ENCODE measurements around the gene CDKL1.
"Not testable (repeated sequence)": the region's sequence is repeated elsewhere in the genome, so short reads cannot be mapped to it uniquely, and the experiment has no call there.

The CDKL1 gene

DNA sequence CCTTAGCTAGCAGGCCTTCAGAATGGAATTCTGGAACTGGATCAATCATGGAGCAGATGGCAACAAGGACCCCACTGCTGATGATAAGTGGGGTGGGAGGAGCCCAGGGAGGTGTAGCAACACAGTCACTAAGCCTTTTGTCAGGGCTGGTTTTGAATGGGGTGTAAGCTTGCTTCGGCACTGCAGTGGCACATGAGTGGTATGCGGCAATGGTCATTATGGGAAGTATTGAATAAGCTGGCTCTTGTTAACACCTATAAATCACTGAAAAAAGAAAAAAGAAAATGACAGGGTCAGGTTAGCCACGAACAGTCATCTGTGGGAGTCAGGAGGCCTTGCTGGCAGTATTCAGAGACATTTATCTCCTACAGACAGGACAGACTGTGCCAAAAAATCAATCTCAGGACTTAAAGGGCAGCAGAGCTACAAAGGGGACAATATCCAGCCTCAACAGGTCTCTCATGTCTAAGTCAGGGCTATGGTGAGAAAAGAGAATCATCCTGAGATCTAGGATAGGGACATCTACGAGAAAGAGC is 19.1 kb downstream of the CDKL1 start:
- Mint-ChIP-seq H3K27me3 (no peaks in the 10 kb centered on the region), H3K4me3 (no peak overlapping the region), H3K4me1 (peaks cover 0 to 2% of the 10 kb centered on the region in 2 donors), H3K36me3 (peaks cover 0 to 3% of the 10 kb centered on the region in 2 donors), H3K27ac (no peak overlapping the region), H3K9me3 (no peaks in the 10 kb centered on the region)
- DNase-seq: no peak
- no peak for ATAC-seq (replicated peaks)

GRCh38 chr14:50375760-50376159 is 20.9 kb downstream of the CDKL1 start:
- Mint-ChIP-seq H3K27me3 (no peaks in the 10 kb centered on the region), H3K36me3 (no peaks in the 10 kb centered on the region), H3K4me1 (peaks cover 0 to 2% of the 10 kb centered on the region in 2 donors), H3K27ac (no peak overlapping the region), H3K4me3 (no peak overlapping the region), H3K9me3 (no peaks in the 10 kb centered on the region)
- ATAC-seq (replicated peaks) (no peak), DNase-seq (no peak)

- no peak for ATAC-seq (replicated peaks)
- H3K9me3 Mint-ChIP-seq: peaks cover 0 to 2% of the 10 kb centered on the region in 2 donors
- H3K27ac Mint-ChIP-seq: no peak overlapping the region
- H3K4me1 Mint-ChIP-seq: peaks cover 0 to 2% of the 10 kb centered on the region in 2 donors
- peaks cover 0 to 3% of the 10 kb centered on the region in 2 donors for H3K36me3 Mint-ChIP-seq
- no peaks in the 10 kb centered on the region for H3K27me3 Mint-ChIP-seq
- DNase-seq: no peak
- no peak overlapping the region for H3K4me3 Mint-ChIP-seq
Measured at GRCh38 chr14:50373959-50374358, 22.7 kb downstream of the CDKL1 start.

DNA sequence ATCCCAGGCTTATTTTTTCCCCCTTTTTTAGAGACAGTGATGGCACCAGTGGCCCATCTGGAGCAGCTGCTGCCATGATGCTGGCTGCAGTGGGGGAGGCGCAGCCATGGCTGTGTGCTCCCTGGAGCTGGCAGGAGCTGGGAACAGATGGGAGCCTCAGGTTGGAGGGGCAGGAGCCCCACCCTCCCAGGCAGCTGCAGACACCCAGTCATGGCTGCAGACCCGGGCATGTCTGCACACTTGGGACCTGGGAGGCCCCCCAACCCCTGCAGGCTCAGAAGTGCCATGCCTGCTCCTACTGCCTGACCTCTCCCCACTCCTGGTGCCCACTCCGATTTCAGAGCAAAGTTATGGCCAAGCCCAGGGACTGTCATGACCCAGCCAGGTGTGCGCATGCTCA is 25.1 kb downstream of the CDKL1 start:
- Mint-ChIP-seq H3K36me3 (peaks cover 0 to 5% of the 10 kb centered on the region in 2 donors), H3K4me1 (peaks cover 6 to 7% of the 10 kb centered on the region in 2 donors), H3K4me3 (no peak overlapping the region), H3K27me3 (no peaks in the 10 kb centered on the region), H3K9me3 (peaks cover 0 to 2% of the 10 kb centered on the region in 2 donors), H3K27ac (no peak overlapping the region)
- ATAC-seq (replicated peaks) (no peak), DNase-seq (no peak)

GRCh38 chr14:50366589-50366988 is 30.1 kb downstream of the CDKL1 start:
- DNase-seq: no peak
- peaks cover 4 to 14% of the 10 kb centered on the region in 2 donors for H3K36me3 Mint-ChIP-seq
- H3K27ac Mint-ChIP-seq: no peak overlapping the region
- H3K4me3 Mint-ChIP-seq: no peak overlapping the region
- no peak for ATAC-seq (replicated peaks)
- H3K27me3 Mint-ChIP-seq: no peaks in the 10 kb centered on the region
- peaks cover 0 to 6% of the 10 kb centered on the region in 2 donors for H3K9me3 Mint-ChIP-seq
- H3K4me1 Mint-ChIP-seq: peaks cover 22 to 30% of the 10 kb centered on the region in 2 donors

DNA sequence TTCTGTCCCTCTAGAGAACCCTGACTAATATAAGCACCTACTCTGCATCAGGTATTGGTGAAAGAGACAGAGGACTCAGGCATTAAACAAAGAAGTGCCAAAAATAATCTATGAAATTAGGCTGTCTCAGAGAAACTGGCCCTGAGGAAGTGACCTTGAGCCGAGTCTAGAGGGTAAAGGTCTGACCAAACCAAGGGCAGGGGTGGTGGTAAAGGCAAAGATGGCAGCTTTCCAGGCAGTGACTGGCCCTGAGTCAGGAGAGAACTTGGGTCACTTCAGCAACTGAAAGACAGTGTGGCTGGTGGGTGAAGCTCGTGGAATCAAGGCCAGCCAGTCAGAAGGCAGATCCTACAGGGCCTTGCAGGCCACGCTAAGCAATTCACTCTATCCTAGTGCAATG is 30.6 kb downstream of the CDKL1 start:
- Mint-ChIP-seq H3K4me1 (peaks cover 22 to 30% of the 10 kb centered on the region in 2 donors), H3K27ac (no peak overlapping the region), H3K36me3 (peaks cover 4 to 14% of the 10 kb centered on the region in 2 donors), H3K27me3 (no peaks in the 10 kb centered on the region), H3K4me3 (no peak overlapping the region), H3K9me3 (peaks cover 0 to 6% of the 10 kb centered on the region in 2 donors)
- DNase-seq: no peak
- no peak for ATAC-seq (replicated peaks)

GRCh38 chr14:50365572-50365971 is 31.1 kb downstream of the CDKL1 start:
- not testable (repeated sequence) for H3K4me3 Mint-ChIP-seq; H3K27ac Mint-ChIP-seq; ATAC-seq (replicated peaks); H3K27me3 Mint-ChIP-seq; H3K9me3 Mint-ChIP-seq; DNase-seq
- H3K36me3 Mint-ChIP-seq: peaks cover 4 to 14% of the 10 kb centered on the region in 2 donors
- peaks cover 22 to 30% of the 10 kb centered on the region in 2 donors for H3K4me1 Mint-ChIP-seq

DNA sequence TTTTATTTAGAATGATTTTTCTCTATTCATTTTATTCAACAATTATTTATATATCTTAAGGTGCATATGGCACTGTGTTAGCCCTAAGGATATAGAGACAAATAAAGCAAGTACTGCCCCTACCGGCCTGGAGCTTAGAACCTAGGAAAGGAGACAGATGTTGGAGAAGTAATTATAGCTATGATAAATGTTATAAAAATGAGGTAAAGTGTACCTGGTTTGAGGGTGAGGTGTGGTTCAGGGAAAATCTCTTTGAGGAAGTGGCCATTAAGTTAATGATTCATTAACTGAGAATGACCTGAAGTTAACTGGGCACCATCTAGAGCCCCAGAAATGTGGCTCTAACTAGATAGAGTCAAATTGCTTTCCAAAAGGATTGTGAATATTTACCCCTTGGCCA is 31.9 kb downstream of the CDKL1 start:
- no peak for ATAC-seq (replicated peaks)
- Mint-ChIP-seq H3K36me3 (peaks cover 4 to 11% of the 10 kb centered on the region in 2 donors), H3K9me3 (peaks cover 0 to 4% of the 10 kb centered on the region in 2 donors), H3K4me3 (no peak overlapping the region), H3K27me3 (no peaks in the 10 kb centered on the region), H3K4me1 (peaks cover 23 to 30% of the 10 kb centered on the region in 2 donors), H3K27ac (no peak overlapping the region)
- DNase-seq: no peak

DNA sequence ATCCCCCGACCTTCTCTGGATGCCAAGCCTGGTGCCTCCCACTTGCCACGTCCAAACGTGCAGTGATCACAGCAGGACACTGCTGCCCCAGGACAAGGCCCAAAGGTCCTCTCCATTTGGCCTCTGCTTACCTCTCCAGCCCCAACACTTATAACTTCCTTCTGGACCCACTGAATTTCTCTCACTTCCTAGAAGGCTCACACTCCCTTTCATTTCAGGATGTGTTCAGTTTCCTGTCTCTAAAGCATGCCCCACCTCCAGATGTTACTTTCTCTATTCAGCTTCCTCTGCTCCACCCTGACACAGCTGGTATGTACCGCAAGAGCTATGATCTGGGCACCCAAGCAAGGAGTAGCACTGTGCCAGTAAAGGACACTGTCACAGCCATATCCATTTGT is 33.0 kb downstream of the CDKL1 start:
- DNase-seq (peak; percentile 64), ATAC-seq (replicated peaks) (peak; percentile 99)
- H3K27me3 Mint-ChIP-seq: no peaks in the 10 kb centered on the region
- peak overlapping the region; percentile 85 for H3K27ac Mint-ChIP-seq
- H3K36me3 Mint-ChIP-seq: peaks cover 8 to 11% of the 10 kb centered on the region in 2 donors
- H3K4me1 Mint-ChIP-seq: peaks cover 23 to 30% of the 10 kb centered on the region in 2 donors
- peak overlapping the region; percentile 85 to 87 for H3K4me3 Mint-ChIP-seq
- H3K9me3 Mint-ChIP-seq: peaks cover 0 to 4% of the 10 kb centered on the region in 2 donors

- Mint-ChIP-seq H3K27ac (peak overlapping the region; percentile 85), H3K27me3 (no peaks in the 10 kb centered on the region), H3K36me3 (peaks cover 13 to 15% of the 10 kb centered on the region in 2 donors), H3K4me1 (peaks cover 23 to 30% of the 10 kb centered on the region in 2 donors), H3K4me3 (peak overlapping the region; percentile 85 to 87), H3K9me3 (peaks cover 0 to 4% of the 10 kb centered on the region in 2 donors)
- ATAC-seq (replicated peaks) (peak; percentile 22 to 34), DNase-seq (peak; percentile 46)
Measured at GRCh38 chr14:50362764-50363713, 33.6 kb downstream of the CDKL1 start.

DNA sequence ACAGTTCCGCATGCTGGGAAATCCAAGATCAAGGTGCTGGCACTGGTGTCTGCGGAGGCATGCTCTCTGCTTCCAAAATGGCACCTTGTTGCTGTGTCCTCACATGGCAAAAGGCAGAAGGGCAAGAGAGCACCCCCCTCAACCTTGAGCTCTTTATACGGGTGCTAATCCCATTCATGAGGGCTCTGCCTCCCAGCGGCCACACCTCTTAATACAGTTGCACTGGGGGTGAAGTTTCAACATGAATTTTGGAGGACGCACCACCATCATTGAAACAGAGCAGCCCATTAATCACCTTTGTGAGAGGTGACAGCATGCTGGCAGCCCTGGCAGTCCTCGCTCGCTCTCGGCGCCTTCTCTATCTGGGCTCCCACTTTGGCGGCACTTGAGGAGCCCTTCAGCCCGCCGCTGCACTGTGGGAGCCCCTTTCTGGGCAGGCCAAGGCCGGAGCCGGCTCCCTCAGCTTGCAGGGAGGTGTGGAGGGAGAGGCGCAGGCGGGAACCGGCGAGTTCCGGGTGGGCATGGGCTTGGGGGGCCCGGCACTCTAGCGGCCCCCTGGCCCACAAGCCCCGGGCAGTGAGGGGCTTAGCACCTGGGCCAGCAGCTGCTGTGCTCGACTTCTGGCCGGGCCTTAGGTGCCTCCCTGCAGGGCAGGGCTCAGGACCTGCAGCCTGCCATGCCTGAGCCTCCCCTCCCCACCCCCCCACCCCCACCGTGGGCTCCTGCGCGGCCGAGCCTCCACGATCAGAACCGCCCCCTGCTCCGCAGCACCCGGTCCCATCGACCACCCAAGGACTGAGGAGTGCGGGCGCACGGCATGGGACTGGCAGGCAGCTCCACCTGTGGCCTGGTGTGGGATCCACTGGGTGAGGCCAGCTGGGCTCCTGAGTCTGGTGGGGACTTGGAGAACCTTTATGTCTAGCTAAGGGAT is 34.9 kb downstream of the CDKL1 start:
- peaks cover 25 to 28% of the 10 kb centered on the region in 2 donors for H3K36me3 Mint-ChIP-seq
- H3K27me3 Mint-ChIP-seq; ATAC-seq (replicated peaks); H3K9me3 Mint-ChIP-seq; H3K27ac Mint-ChIP-seq; DNase-seq; H3K4me3 Mint-ChIP-seq: not testable (repeated sequence)
- H3K4me1 Mint-ChIP-seq: peaks cover 19 to 25% of the 10 kb centered on the region in 2 donors

DNA sequence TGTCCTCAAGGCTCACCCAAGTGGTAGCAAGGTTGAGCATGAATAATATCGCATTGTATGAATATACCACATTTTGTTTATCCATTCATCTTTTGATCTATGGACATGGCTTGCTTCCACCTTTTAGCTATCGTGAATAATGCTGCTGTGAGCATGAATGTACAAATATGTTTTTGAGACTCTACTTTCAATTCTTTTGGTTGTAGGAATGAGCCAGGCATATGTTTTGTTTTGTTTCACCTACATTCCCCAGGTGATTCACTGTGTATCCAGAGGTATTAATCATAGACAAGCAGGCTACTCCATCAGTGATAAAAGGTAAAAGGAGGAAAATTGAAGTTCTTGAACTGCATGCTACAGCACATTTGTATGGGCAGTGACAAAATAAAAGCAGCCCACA is 35.8 kb downstream of the CDKL1 start:
- no peak overlapping the region for H3K4me3 Mint-ChIP-seq
- ATAC-seq (replicated peaks) (no peak), DNase-seq (no peak)
- peaks cover 0 to 4% of the 10 kb centered on the region in 2 donors for H3K9me3 Mint-ChIP-seq
- peaks cover 29 to 31% of the 10 kb centered on the region in 2 donors for H3K36me3 Mint-ChIP-seq
- peaks cover 15 to 17% of the 10 kb centered on the region in 2 donors for H3K4me1 Mint-ChIP-seq
- H3K27me3 Mint-ChIP-seq: no peaks in the 10 kb centered on the region
- no peak overlapping the region for H3K27ac Mint-ChIP-seq

GRCh38 chr14:50360093-50360492 is 36.6 kb downstream of the CDKL1 start:
- Mint-ChIP-seq H3K9me3 (peaks cover 0 to 4% of the 10 kb centered on the region in 2 donors), H3K27me3 (no peaks in the 10 kb centered on the region), H3K27ac (no peak overlapping the region), H3K36me3 (peaks cover 33 to 36% of the 10 kb centered on the region in 2 donors), H3K4me1 (peaks cover 15 to 17% of the 10 kb centered on the region in 2 donors), H3K4me3 (no peak overlapping the region)
- ATAC-seq (replicated peaks): no peak
- DNase-seq: no peak

DNA sequence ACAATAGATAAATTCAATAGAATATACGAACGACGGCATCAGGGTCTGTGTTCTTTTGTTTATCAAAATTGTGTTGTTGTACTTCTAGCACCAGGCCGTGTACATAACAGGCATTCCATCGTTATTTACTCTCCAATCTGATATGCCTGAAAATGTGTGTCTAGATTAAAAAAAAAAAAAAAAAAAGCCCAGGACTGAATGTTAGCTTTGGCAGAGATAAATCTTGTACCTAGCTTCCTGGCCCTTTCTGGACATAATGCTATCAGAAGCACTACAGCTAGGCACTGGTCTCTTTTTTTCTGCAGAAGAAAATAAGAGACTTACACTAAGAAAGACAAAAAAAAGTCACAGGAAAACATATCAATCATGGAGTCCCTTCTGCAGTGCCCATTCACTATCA is 37.0 kb downstream of the CDKL1 start:
- Mint-ChIP-seq H3K9me3 (peaks cover 0 to 4% of the 10 kb centered on the region in 2 donors), H3K4me3 (no peak overlapping the region), H3K27me3 (no peaks in the 10 kb centered on the region), H3K36me3 (peaks cover 33 to 36% of the 10 kb centered on the region in 2 donors), H3K4me1 (peaks cover 15 to 17% of the 10 kb centered on the region in 2 donors), H3K27ac (no peak overlapping the region)
- no peak for DNase-seq
- no peak for ATAC-seq (replicated peaks)
